Nephron progenitor cell (in vitro differentiated cells): ENCODE results near the gene BROX.

Source experiments
- DNase-seq: peaks from one replicate; pipeline ENCODE4 v3.0.0; 2021
- H3K27ac Mint-ChIP-seq: 2 replicates; pipeline ENCODE4 v1.8.0; 2021; ENCODE audit warnings: mild to moderate bottlenecking, moderate library complexity, mixed read lengths
- H3K27me3 Mint-ChIP-seq: 2 replicates; pipeline ENCODE4 v1.8.0; 2021; ENCODE audit warnings: mild to moderate bottlenecking, low read depth, mixed read lengths; ENCODE audit not compliant: poor library complexity
- H3K36me3 Mint-ChIP-seq: 2 replicates; pipeline ENCODE4 v1.8.0; 2021; ENCODE audit warnings: low read depth, mixed read lengths
- H3K4me1 Mint-ChIP-seq: 2 replicates; pipeline ENCODE4 v1.8.0; 2021; ENCODE audit warnings: mixed read lengths
- H3K4me3 Mint-ChIP-seq: 2 replicates; pipeline ENCODE4 v1.8.0; 2021; ENCODE audit warnings: mild to moderate bottlenecking, moderate library complexity, mixed read lengths
- H3K9me3 Mint-ChIP-seq: 2 replicates; pipeline ENCODE4 v1.8.0; 2021; ENCODE audit warnings: mild to moderate bottlenecking, moderate library complexity, mixed read lengths
- TF ChIP-seq, protein P1 (sequence below): fragments of 200-600 bp; sonication (generic); IDR thresholded peaks from 2 replicates; pipeline ENCODE4 v1.5.0; 2021; ENCODE audit warnings: antibody characterized with exemption

The BROX gene

DNA sequence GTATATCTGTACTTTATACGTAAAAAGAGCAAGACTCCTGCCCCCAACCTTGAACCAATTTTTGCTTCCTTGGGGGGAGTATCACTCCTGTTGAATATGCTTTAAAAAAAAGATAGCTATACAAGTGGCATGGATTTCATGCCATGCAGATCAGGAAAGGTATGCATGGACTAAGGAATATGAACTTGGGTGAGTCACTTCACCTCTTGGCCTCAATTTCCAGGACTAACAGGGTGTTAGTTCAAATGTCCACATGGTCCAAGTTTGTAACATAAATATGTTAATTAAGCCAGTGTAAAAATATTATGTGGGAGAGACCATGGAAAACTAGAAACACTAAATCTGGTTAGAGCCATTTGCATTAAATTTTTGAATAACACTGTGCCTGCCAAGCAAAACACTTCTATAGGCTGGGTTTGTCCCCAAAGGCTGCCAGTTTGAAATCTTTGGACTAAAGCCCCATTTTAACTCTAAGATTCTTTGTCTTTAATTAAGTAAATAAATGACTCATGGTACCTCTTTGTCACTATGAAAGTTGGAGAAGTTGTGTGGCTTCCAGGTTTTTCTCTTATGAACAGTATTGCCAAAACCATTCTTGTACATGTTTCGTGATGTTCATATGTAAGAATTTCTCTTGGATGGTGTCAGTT is 57.7 kb downstream of the BROX start:
- Mint-ChIP-seq H3K27ac (no peak overlapping the region), H3K36me3 (no peaks in the 10 kb centered on the region), H3K27me3 (no peaks in the 10 kb centered on the region), H3K4me3 (no peak overlapping the region), H3K9me3 (peaks cover 35% of the 10 kb centered on the region), H3K4me1 (no peaks in the 10 kb centered on the region)
- TF ChIP-seq, protein P1, sequence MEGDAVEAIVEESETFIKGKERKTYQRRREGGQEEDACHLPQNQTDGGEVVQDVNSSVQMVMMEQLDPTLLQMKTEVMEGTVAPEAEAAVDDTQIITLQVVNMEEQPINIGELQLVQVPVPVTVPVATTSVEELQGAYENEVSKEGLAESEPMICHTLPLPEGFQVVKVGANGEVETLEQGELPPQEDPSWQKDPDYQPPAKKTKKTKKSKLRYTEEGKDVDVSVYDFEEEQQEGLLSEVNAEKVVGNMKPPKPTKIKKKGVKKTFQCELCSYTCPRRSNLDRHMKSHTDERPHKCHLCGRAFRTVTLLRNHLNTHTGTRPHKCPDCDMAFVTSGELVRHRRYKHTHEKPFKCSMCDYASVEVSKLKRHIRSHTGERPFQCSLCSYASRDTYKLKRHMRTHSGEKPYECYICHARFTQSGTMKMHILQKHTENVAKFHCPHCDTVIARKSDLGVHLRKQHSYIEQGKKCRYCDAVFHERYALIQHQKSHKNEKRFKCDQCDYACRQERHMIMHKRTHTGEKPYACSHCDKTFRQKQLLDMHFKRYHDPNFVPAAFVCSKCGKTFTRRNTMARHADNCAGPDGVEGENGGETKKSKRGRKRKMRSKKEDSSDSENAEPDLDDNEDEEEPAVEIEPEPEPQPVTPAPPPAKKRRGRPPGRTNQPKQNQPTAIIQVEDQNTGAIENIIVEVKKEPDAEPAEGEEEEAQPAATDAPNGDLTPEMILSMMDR = no peak
- no peak for DNase-seq

DNA sequence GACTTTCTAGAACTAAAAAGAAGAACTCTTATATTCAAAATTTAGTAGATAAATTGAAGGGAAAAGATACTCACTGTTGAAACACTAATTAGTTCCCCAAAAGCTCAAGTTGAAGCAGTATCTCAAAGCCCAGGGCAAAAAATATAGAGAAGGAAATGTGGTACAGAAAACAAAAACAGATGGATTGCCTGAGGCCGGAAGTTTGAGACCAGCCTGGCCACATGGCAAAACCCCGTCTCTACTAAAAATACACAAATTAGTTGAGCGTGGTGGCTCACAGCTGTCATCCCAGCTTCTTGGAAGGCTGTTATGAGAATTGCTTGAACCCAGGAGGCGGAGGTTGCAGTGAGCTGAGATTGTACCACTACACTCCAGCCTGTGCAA is 60.6 kb downstream of the BROX start:
- Mint-ChIP-seq H3K27ac (no peak overlapping the region), H3K9me3 (peaks cover 26% of the 10 kb centered on the region), H3K4me1 (no peaks in the 10 kb centered on the region), H3K4me3 (no peak overlapping the region), H3K27me3 (peaks cover 4% of the 10 kb centered on the region), H3K36me3 (no peaks in the 10 kb centered on the region)
- no peak for DNase-seq
- TF ChIP-seq, protein P1 = no peak

DNA sequence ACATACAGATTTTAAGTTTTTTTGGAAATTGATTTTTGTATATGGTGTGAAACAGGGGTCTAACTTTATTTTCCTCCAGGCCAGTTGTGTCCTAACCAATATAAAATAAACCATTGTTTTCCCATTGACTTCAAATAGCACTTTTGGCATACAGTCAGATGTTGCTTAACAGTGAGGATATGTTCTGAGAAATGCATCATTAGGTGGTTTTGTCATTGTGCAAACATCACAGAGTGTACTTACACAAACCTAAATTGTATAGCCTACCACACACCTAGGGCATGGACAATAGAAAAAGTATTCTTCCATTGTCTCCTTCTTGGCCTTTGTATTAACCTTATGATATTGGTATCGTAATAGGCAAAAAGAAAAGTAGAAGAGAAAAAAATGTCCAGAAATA is 65.1 kb downstream of the BROX start:
- no peaks in the 10 kb centered on the region for H3K4me1 Mint-ChIP-seq
- H3K36me3 Mint-ChIP-seq = no peaks in the 10 kb centered on the region
- H3K27ac Mint-ChIP-seq = no peak overlapping the region
- TF ChIP-seq, protein P1 = no peak
- no peak overlapping the region for H3K4me3 Mint-ChIP-seq
- peaks cover 9% of the 10 kb centered on the region for H3K27me3 Mint-ChIP-seq
- H3K9me3 Mint-ChIP-seq = no peaks in the 10 kb centered on the region
- no peak for DNase-seq

DNA sequence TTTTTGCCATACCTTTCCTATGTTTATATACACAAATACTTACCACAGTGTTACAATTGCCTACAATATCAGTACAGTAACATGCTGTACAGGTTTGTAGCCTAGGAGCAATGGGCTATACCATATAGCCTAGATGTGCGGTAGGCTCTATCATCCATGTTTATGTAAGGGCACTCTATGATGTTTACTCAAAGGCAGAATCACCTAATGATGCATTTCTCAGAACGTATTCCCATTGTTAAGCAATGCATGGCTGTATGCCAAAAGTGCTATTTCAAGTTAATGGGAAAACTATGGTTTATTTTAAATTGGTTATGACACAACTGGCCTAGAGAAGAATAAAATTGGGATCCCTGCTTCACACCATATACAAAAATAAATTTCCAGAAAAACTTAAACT is 65.6 kb downstream of the BROX start:
- no peaks in the 10 kb centered on the region for H3K4me1 Mint-ChIP-seq
- H3K4me3 Mint-ChIP-seq = no peak overlapping the region
- no peaks in the 10 kb centered on the region for H3K9me3 Mint-ChIP-seq
- H3K36me3 Mint-ChIP-seq = no peaks in the 10 kb centered on the region
- no peak overlapping the region for H3K27ac Mint-ChIP-seq
- TF ChIP-seq, protein P1 = no peak
- DNase-seq = no peak
- H3K27me3 Mint-ChIP-seq = peaks cover 9% of the 10 kb centered on the region

DNA sequence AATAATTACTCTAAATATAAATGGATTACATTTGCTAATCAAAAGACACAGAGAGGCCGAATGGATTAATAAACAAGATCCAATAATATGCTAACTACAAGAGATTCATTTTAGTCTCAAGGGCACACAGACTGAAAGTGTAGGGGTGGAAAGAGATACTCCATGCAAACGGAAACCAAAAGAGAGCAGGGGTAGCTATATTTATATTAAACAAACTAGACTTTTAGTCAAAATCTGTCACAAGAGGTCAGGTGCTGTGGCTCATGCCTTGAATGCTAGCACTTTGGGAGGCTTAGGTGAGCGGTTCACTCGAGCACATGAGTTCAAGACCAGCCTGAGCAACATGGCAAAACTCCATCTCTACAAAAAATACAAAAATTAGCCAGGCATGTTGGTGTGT is 68.9 kb downstream of the BROX start:
- H3K27ac Mint-ChIP-seq = no peak overlapping the region
- H3K27me3 Mint-ChIP-seq = peaks cover 8% of the 10 kb centered on the region
- DNase-seq = no peak
- no peaks in the 10 kb centered on the region for H3K36me3 Mint-ChIP-seq
- TF ChIP-seq, protein P1 = no peak
- H3K9me3 Mint-ChIP-seq = no peaks in the 10 kb centered on the region
- no peaks in the 10 kb centered on the region for H3K4me1 Mint-ChIP-seq
- H3K4me3 Mint-ChIP-seq = no peak overlapping the region

DNA sequence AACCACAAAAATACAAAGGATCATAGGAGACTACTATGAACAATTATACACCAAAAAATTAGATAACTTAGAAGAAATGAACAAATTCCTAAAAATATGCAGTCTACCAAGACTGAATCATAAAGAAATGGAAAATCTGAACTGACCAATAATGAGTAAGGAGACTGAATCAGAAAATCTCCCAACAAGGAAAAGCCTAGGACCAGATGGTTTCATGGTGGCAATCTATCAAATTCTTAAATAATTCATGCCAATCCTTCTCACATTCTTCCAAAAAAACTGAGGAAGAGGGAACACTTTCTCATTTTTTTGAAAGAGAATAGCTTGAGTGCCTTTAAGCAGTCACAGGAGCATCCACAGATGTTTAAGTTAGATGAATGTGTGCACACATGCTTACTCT is 70.7 kb downstream of the BROX start:
- no peak overlapping the region for H3K4me3 Mint-ChIP-seq
- H3K27ac Mint-ChIP-seq = no peak overlapping the region
- H3K27me3 Mint-ChIP-seq = peaks cover 12% of the 10 kb centered on the region
- TF ChIP-seq, protein P1 = no peak
- no peaks in the 10 kb centered on the region for H3K36me3 Mint-ChIP-seq
- H3K9me3 Mint-ChIP-seq = no peaks in the 10 kb centered on the region
- no peaks in the 10 kb centered on the region for H3K4me1 Mint-ChIP-seq
- no peak for DNase-seq
